HG03280 (cell line): ENCODE results near the gene GPR160.
"Not testable (repeated sequence)": the region's sequence is repeated elsewhere in the genome, so short reads cannot be mapped to it uniquely, and the experiment has no call there.

Experiments
- ATAC-seq: cut with Tn5 transposase; IDR thresholded peaks from one replicate; pipeline ENCODE4 v1.9.1; 2021; ENCODE audit warnings: mild to moderate bottlenecking, moderate library complexity; ENCODE audit not compliant: unreplicated experiment

Gene GPR160

DNA sequence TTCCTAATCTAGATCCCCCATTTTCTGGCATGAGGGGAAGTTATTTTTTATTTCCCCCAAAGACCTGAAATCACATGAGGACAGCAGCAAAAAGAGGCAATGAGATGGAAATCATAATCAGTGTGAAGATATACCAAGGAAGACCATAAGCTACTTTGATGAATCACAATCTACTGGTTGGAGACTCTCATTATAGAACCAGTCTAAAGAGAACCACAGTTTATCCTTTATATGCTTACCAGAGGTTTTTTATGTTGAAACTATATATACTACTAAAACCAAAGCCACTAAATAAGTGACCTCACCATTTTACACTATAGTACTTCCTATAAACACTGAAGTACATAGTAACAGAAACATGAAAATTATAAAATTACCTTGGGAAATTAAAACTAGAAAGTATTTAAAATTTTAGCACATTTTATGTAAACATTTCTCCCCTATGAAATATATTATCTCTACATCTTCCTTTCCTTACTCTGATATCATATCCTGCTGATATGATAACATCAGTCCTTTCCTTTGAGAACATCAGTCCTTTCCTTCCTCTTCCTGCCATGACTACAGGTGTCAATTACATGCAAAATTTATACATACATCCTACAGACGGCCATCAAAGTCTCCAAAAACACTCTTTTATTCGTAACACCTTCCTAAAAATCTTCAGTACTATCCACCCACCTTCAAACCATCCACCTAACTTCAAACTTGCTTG is 71.9 kb downstream of the GPR160 start:
- ATAC-seq, result no peak

- ATAC-seq, result no peak
Measured at GRCh38 chr3:170111147-170111771, 73.5 kb downstream of the GPR160 start.

DNA sequence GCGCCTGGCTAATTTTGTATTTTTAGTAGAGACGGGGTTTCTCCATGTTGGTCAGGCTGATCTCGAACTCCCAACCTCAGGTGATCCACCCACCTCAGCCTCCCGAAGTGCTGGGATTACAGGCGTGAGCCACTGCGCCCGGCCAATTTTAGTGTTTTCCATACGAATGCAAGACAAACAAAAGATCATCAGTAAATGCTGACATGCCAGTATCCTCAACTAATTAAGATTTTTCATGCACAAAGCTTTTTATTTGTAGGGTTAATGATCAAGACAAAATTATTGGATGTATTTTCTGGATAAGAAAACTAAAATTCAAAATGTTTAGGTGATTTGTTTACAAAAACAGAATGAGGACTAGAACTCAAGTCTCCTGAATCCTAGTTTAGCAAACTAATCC is 76.4 kb downstream of the GPR160 start:
- not testable (repeated sequence) for ATAC-seq

DNA sequence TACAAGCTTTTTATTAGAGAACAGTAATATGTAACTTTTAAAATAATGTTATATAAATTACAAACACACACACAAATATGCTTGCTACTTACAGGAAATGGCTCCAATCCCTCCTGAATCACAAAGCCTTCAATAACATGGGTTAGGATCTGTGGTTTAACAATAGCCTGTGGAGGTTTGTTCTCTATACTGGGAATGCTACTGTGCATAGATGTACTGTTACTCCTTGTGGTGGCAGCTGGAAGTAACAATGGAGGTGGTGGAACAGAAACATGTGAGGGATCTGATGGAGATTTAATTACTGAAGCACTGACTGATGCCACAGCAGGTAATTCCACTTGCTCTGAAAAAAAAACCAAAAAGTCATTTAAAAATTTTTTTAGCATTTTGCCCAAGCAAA is 79.3 kb downstream of the GPR160 start:
- no peak for ATAC-seq

GRCh38 chr3:170128259-170128976 is 90.6 kb downstream of the GPR160 start:
- peak; percentile 79 for ATAC-seq

DNA sequence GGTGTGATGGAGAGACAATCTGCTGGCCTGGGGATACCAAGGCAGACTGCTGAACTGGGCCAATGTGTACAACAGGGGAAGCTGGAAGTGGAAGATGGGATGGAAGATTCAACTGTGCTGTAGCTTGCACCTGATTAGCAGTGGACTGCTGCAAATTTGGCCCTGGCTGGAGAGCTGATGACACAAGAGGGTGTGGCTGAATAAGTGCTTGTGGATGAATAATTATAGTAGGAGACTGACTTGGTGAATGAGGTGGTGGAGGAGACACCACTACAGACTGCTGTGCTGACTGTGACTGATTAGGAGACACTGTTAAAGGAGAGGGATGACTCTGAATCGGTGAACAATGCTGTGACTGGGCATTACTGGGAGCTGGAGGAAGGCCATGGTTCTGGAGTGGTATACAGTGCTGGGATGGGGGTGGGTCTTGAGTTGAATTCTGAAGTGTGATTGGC is 91.2 kb downstream of the GPR160 start:
- ATAC-seq, result peak; percentile 45

- ATAC-seq, result no peak
Measured at GRCh38 chr3:170130532-170130931, 92.7 kb downstream of the GPR160 start.

GRCh38 chr3:170132335-170132734 is 94.5 kb downstream of the GPR160 start:
- no peak for ATAC-seq
